Ovary (tissue), 9 donors: ENCODE results near the gene ATAT1. TPM values are rescaled to one million over a fixed set of nuclear protein-coding genes. Genes with fewer than 3 reads are reported as not detected.

Experiments used
- DNase-seq, 5 donors: peaks; one replicate each; pipeline ENCODE4 v3.0.0-alpha.2; 2019 to 2020
- H3K27ac ChIP-seq, 2 donors: fragments of 200-600 bp; one replicate each; pipeline versions ENCODE4 v1.5.1 to v1.8.0; 2019 to 2022
- H3K27me3 ChIP-seq: fragments of 200-600 bp; one replicate; pipeline ENCODE4 v1.8.0; 2022
- H3K36me3 ChIP-seq: fragments of 200-600 bp; sonication (generic); one replicate; pipeline ENCODE4 v1.5.1; 2019
- H3K4me1 ChIP-seq: one replicate; pipeline ENCODE4 v1.8.1; 2013; ENCODE audit warnings: mild to moderate bottlenecking, moderate library complexity; ENCODE audit not compliant: insufficient read depth
- H3K4me3 ChIP-seq: fragments of 200-600 bp; sonication (generic); one replicate; pipeline ENCODE4 v1.5.1; 2017
- H3K9me3 ChIP-seq, 2 donors: fragments of 200-600 bp in 1 of 2; sonication (generic) in 1 of 2; one replicate each; pipeline versions ENCODE4 v1.5.1 to v1.8.1; 2013 to 2019; ENCODE audit warnings: mild to moderate bottlenecking in 1 of 2, moderate library complexity in 1 of 2
- EP300 ChIP-seq: sonication (generic); formaldehyde crosslinking; IDR thresholded peaks from one replicate; pipeline ENCODE4 v1.6.1; 2017; ENCODE audit warnings: antibody characterized with exemption
- POLR2A ChIP-seq: fragments of 450-650 bp; IDR thresholded peaks from one replicate; pipeline ENCODE4 v1.6.1; 2017; ENCODE audit warnings: antibody characterized with exemption, mild to moderate bottlenecking, moderate library complexity
- WGBS, 3 donors: extraction: QIAGEN DNeasy Blood & Tissue Kit in 1 of 3; methylation state at CpG; one replicate each; pipeline versions ENCODE4 v1.1.5 to v1.1.7; 2013 to 2017; 5-methylcytosine and 5-hydroxymethylcytosine counted together
- intact Hi-C, 4 donors: fragments of 100-400 bp; cut with DNase I; formaldehyde crosslinking; loops; one replicate each; pipeline versions ENCODE4 v1.11.0 to v1.15.1; 2022 to 2023
- polyA plus RNA-seq, 2 donors: library from polyadenylated mRNA; stranded (reverse); fragments of 200-250 nt in 1 of 2; fragments of 350-450 nt in 1 of 2; fragmentation: Illumina TruSeq in 1 of 2; extraction: RNeasy Lipid Tissue Mini Kit (QIAGEN cat#74804) in 1 of 2; gene quantifications; one replicate each; pipeline ENCODE4 v1.2.3, GENCODE V29; 2013 to 2014
- total RNA-seq, 7 donors: library from RNA; depleted of rRNA in 2 of 7; stranded (reverse); fragments of >200 nt in 2 of 7; fragmentation: NEBNext Ultra II Directional in 3 of 7; extraction: Animal tissue kit (Norgen Biotek cat#: 25700) in 3 of 7; gene quantifications; one replicate each; pipeline versions ENCODE4 v1.1.0 to v1.2.4, GENCODE V29; 2016 to 2023
- TF ChIP-seq, protein P1 (sequence below), 3 donors: fragments of 450-650 bp in 2 of 3; fragments of 200-600 bp in 1 of 3; IDR thresholded peaks; one replicate each; pipeline versions ENCODE4 v1.5.1 to v1.8.0; 2016 to 2022; ENCODE audit warnings: antibody characterized with exemption in 3 of 3, mild to moderate bottlenecking in 1 of 3
- donor health status: DM: no; HTN: no; CAD: no; lungs with moderate emphysema.
- donor health status: DM: no; HTN: no; CAD: no.
- donor health status: Bipolar disorder and iron deficiency.
- donor health status: DM: yes; HTN: yes; CAD: no.
- donor health status: DM: no; HTN: no; CAD: no.
- donor health status: DM: yes; HTN: yes; CAD: no.

The ATAT1 gene
- total and polyA plus RNA-seq, 9 donors: 5.6 to 20.5 (median 11.4) TPM

GRCh38 chr6:30612213-30612612, 14.5 kb upstream of the ATAT1 start:
- Histone ChIP-seq H3K27me3 (no peaks in the 10 kb centered on the region), H3K4me1 (peaks cover 10% of the 10 kb centered on the region), H3K36me3 (no peaks in the 10 kb centered on the region), H3K4me3 (no peak overlapping the region), H3K27ac (no peak overlapping the region), H3K9me3 (no peaks in the 10 kb centered on the region)
- TF ChIP-seq EP300: no peak
- TF ChIP-seq POLR2A: no peak
- TF ChIP-seq, protein P1, sequence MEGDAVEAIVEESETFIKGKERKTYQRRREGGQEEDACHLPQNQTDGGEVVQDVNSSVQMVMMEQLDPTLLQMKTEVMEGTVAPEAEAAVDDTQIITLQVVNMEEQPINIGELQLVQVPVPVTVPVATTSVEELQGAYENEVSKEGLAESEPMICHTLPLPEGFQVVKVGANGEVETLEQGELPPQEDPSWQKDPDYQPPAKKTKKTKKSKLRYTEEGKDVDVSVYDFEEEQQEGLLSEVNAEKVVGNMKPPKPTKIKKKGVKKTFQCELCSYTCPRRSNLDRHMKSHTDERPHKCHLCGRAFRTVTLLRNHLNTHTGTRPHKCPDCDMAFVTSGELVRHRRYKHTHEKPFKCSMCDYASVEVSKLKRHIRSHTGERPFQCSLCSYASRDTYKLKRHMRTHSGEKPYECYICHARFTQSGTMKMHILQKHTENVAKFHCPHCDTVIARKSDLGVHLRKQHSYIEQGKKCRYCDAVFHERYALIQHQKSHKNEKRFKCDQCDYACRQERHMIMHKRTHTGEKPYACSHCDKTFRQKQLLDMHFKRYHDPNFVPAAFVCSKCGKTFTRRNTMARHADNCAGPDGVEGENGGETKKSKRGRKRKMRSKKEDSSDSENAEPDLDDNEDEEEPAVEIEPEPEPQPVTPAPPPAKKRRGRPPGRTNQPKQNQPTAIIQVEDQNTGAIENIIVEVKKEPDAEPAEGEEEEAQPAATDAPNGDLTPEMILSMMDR (IDR thresholded peaks at IDR 0.05): peak in 1 of 3 donors; percentile 32
- no peak for DNase-seq
- intact Hi-C loops: no loop called here
- WGBS, 3 donors: 40 to 51% (median 51%) methylated on average over 1 of the region's 1 CpG

DNA sequence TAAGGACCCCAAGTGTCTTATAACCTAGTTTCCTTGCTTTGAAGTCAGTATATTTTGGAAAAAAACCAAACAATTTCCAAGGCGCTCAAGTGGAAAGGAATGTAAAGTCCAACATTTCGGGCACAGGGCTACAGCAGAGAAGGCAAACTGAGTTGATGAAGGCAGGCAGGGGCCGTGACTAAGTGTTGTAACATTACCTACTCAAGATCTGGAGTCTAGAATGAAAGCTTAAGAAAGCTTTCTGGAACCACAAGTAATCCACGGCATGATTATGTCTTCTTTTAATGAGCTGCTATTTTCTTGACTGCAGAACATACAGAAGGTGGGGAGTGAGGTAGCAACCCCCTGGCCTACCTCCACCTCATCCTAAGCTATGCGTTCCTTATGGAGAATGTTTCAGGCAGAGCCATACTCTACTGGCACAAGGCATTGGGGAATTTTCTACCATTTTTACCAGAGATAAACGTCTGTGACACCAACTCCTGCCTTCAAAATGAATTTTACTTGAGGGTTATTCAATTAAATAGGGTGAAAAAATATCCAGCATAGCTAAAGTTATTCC, 13.9 kb upstream of the ATAT1 start:
- intact Hi-C loops: no loop called here
- Histone ChIP-seq H3K36me3 (no peaks in the 10 kb centered on the region), H3K4me3 (no peak overlapping the region), H3K9me3 (no peaks in the 10 kb centered on the region), H3K27me3 (no peaks in the 10 kb centered on the region), H3K4me1 (peaks cover 10% of the 10 kb centered on the region), H3K27ac (peak overlapping the region in 1 of 2 donors; percentile 22)
- TF ChIP-seq POLR2A: no peak
- TF ChIP-seq, protein P1 (IDR thresholded peaks at IDR 0.05): no peak
- no peak for TF ChIP-seq EP300
- 17 to 29% (median 24%) methylated on average over 6 of the region's 6 CpGs for WGBS, 3 donors
- DNase-seq: no peak

DNA sequence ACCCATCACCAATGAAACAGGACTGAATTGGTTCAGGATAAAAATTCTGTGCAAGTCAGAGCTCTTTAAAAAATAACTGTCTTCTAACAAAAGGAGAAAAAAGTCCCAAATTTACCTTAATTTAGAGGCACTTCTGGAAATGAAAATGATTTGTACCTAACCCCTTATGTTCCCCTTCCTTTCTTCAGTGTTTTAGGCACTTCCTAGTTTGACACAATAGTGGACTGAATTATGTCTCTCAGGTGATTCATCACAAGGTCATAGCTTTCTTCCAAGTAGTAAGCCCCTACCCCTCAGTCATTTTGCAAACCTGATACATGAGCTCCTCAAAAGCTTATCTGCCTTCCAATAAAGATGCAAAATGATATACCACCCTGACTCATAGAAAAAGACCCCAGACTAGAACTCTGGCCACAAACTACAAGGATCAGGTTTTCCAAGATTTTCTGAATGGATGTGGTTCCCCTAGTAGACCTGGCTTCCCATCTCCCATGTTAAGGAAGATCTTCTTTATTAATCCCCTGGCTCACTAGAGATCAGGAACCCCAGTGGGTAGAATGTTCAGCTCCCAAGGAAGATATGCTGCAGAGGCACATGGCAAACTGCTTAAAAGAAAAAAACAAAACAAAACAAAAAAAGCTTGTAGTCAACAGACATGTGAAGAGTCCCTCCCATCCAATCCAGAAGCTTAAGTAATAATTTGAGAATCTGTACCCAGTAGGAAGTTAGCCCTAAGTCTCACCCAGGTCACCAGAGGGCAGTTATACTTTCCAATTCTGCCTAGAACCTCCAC, 13.2 kb upstream of the ATAT1 start:
- intact Hi-C loops: no loop called here
- peaks cover 11% of the 10 kb centered on the region for H3K4me1 ChIP-seq

GRCh38 chr6:30614044-30614842, 12.4 kb upstream of the ATAT1 start:
- Histone ChIP-seq H3K4me3 (peak overlapping the region; percentile 47), H3K36me3 (no peaks in the 10 kb centered on the region), H3K27me3 (no peaks in the 10 kb centered on the region), H3K9me3 (no peaks in the 10 kb centered on the region), H3K27ac (peak overlapping the region; percentile 49 to 95), H3K4me1 (peaks cover 12% of the 10 kb centered on the region)
- 13 to 15% (median 14%) methylated on average over 8 of the region's 8 CpGs for WGBS, 3 donors
- peak in 1 of 5 donors; percentile 42 for DNase-seq
- intact Hi-C loops: no loop called here
- TF ChIP-seq, protein P1 (IDR thresholded peaks at IDR 0.05): no peak
- no peak for TF ChIP-seq POLR2A
- TF ChIP-seq EP300: no peak

More for the DNA sequence above, 13.2 kb upstream of the ATAT1 start:
- DNase-seq: no peak
- H3K4me3 ChIP-seq: no peak overlapping the region
- peak overlapping the region in 1 of 2 donors; percentile 95 for H3K27ac ChIP-seq
- no peaks in the 10 kb centered on the region for H3K36me3 ChIP-seq
- no peaks in the 10 kb centered on the region for H3K9me3 ChIP-seq
- TF ChIP-seq POLR2A: no peak
- TF ChIP-seq, protein P1 (IDR thresholded peaks at IDR 0.05): no peak
- no peak for TF ChIP-seq EP300
- no peaks in the 10 kb centered on the region for H3K27me3 ChIP-seq
